Measurements from ENCODE around the gene CD109.

DNA sequence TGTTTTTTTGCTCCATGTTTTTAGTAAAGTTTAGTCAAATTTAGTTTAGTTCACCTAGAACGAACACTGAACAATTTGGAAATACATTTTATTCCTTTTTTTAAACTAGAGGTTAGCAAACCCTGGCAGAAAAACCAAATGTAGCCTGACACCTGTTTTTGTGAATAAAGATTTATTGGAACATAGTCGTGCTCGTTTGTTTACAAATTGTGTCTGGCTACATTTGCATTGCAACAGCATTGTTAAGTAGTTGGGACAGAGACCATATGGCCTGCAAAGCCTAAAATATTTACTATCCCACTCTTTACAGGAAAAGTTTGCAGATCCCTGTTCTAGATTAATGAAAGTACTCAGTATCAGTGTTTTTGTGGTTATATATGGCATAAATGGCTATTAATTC is 56.9 kb downstream of the CD109 start:
- TF ChIP-seq, protein P1, sequence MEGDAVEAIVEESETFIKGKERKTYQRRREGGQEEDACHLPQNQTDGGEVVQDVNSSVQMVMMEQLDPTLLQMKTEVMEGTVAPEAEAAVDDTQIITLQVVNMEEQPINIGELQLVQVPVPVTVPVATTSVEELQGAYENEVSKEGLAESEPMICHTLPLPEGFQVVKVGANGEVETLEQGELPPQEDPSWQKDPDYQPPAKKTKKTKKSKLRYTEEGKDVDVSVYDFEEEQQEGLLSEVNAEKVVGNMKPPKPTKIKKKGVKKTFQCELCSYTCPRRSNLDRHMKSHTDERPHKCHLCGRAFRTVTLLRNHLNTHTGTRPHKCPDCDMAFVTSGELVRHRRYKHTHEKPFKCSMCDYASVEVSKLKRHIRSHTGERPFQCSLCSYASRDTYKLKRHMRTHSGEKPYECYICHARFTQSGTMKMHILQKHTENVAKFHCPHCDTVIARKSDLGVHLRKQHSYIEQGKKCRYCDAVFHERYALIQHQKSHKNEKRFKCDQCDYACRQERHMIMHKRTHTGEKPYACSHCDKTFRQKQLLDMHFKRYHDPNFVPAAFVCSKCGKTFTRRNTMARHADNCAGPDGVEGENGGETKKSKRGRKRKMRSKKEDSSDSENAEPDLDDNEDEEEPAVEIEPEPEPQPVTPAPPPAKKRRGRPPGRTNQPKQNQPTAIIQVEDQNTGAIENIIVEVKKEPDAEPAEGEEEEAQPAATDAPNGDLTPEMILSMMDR (IDR thresholded peaks at IDR 0.05 in 4 of 5, conservative IDR thresholded peaks at IDR 0.05 in 1 of 5), result no peak
- TF ChIP-seq POLR2A (IDR thresholded peaks at IDR 0.05), result no peak

All from gastrocnemius medialis (tissue), 4 donors.